K562 (cell line): ENCODE results near the gene FBXW11. TPM values are rescaled to one million over a fixed set of nuclear protein-coding genes. Genes with fewer than 3 reads are reported as not detected.
A peak's percentile ranks its signal among the peaks of the same experiment; 100 is the strongest.

Experiments used
- HEY1 ChIP-seq: fragments of 250-450 bp; sonication (Bioruptor Pico); IDR thresholded peaks from 2 replicates; pipeline ENCODE4 v1.5.0; 2020; ENCODE audit warnings: mild to moderate bottlenecking, moderate library complexity, borderline replicate concordance
- KLF16 ChIP-seq: IDR thresholded peaks from 2 replicates; pipeline ENCODE4 v1.6.1; 2016; ENCODE audit warnings: antibody characterized with exemption
- NFIX ChIP-seq: fragments of 250-450 bp; sonication (Bioruptor Pico); IDR thresholded peaks from 2 replicates; pipeline ENCODE4 v1.4.0; 2020; ENCODE audit warnings: low read depth, mild to moderate bottlenecking, moderate library complexity
- SIN3A ChIP-seq, 2 experiments: fragments of 150-350 bp in 1 of 2; IDR thresholded peaks; 2 replicates each; pipeline ENCODE4 v1.6.1; 2011 to 2016; ENCODE audit warnings: borderline replicate concordance in 2 of 2, low read depth in 2 of 2, low read length in 2 of 2, mild to moderate bottlenecking in 2 of 2, moderate library complexity in 2 of 2; ENCODE audit not compliant: control insufficient read depth in 1 of 2
- SOX6 ChIP-seq: fragments of 450-650 bp; IDR thresholded peaks from 2 replicates; pipeline ENCODE4 v1.6.1; 2014; ENCODE audit warnings: mild to moderate bottlenecking
- U2AF2 ChIP-seq: fragments of 200-400 bp; formaldehyde crosslinking; optimal IDR thresholded peaks from 2 replicates; pipeline ENCODE3; 2017; ENCODE audit warnings: low read depth, mild to moderate bottlenecking, low read length
- ZBED1 ChIP-seq: IDR thresholded peaks from 2 replicates; pipeline ENCODE4 v1.6.1; 2014
- ZFP91 ChIP-seq: sonication (generic); formaldehyde crosslinking; IDR thresholded peaks from 2 replicates; pipeline ENCODE4 v1.8.0; 2022; ENCODE audit warnings: mild to moderate bottlenecking, missing genetic modification reagents
- ZNF324 ChIP-seq: fragments of 250-450 bp; sonication (Bioruptor Pico); IDR thresholded peaks from 2 replicates; pipeline ENCODE4 v1.4.0; 2020; ENCODE audit warnings: mild to moderate bottlenecking
- ZNF830 ChIP-seq: fragments of 250-450 bp; sonication (Bioruptor Pico); IDR thresholded peaks from 2 replicates; pipeline ENCODE4 v1.5.0; 2021; ENCODE audit warnings: mild to moderate bottlenecking
- ZZZ3 ChIP-seq: fragments of 450-650 bp; IDR thresholded peaks from 2 replicates; pipeline ENCODE4 v1.6.1; 2016; ENCODE audit warnings: antibody characterized with exemption, mild to moderate bottlenecking, moderate library complexity
- polyA plus RNA-seq, 8 experiments: library from polyadenylated mRNA; depleted of rRNA in 4 of 8; stranded (reverse) in 5 of 8; unstranded in 3 of 8; fragments of >200 nt; fragmentation: Nextera tagmentation in 2 of 8; fragmentation: Illumina TruSeq in 1 of 8; extraction: Ambion mirVana in 2 of 8; extraction: Trizol in 1 of 8; gene quantifications; 2 replicates each; pipeline versions ENCODE4 v1.2.1 to v1.2.3, GENCODE V29; 2011 to 2014; ENCODE audit warnings: inconsistent platforms in 1 of 8, missing spikeins in 1 of 8
- total RNA-seq, 7 experiments: library from RNA; depleted of rRNA in 6 of 7; stranded (reverse); fragments of >200 nt in 6 of 7; fragmentation: Illumina TruSeq in 2 of 7; extraction: Trizol in 2 of 7; gene quantifications; 2 replicates each; pipeline versions ENCODE4 v1.2.1 to v1.2.3, GENCODE V29; 2011 to 2021; ENCODE audit warnings: low replicate concordance in 1 of 7
- TF ChIP-seq, protein P1 (sequence below): fragments of 450-650 bp; formaldehyde crosslinking; IDR thresholded peaks from 2 replicates; pipeline ENCODE4 v1.4.0; 2022; ENCODE audit warnings: missing genetic modification characterization
- TF ChIP-seq, protein P2 (sequence below): fragments of 450-650 bp; formaldehyde crosslinking; conservative IDR thresholded peaks from 2 replicates; pipeline ENCODE4 v1.4.0; 2022; ENCODE audit warnings: mild to moderate bottlenecking, missing genetic modification characterization
- TF ChIP-seq, protein P3 (sequence below): fragments of 250-450 bp; sonication (Bioruptor Pico); IDR thresholded peaks from 2 replicates; pipeline ENCODE4 v1.8.0; 2021; ENCODE audit warnings: mild to moderate bottlenecking, moderate library complexity
- TF ChIP-seq, protein P4 (sequence below): IDR thresholded peaks from 3 replicates; pipeline ENCODE4 v1.6.1; 2011; ENCODE audit warnings: borderline replicate concordance, mild to moderate bottlenecking; ENCODE audit not compliant: insufficient read length, insufficient read depth
- TF ChIP-seq, protein P5 (sequence below): fragments of 450-650 bp; IDR thresholded peaks from 2 replicates; pipeline ENCODE4 v1.6.1; 2018; ENCODE audit not compliant: partially characterized antibody

Gene FBXW11
- total and polyA plus RNA-seq, 9 of the 15 experiments (the other 6 are each of a cell fraction or from before 2014, with no cell fraction given): 3.0 to 28.6 (median 23.6) TPM

- TF ChIP-seq, protein P1, sequence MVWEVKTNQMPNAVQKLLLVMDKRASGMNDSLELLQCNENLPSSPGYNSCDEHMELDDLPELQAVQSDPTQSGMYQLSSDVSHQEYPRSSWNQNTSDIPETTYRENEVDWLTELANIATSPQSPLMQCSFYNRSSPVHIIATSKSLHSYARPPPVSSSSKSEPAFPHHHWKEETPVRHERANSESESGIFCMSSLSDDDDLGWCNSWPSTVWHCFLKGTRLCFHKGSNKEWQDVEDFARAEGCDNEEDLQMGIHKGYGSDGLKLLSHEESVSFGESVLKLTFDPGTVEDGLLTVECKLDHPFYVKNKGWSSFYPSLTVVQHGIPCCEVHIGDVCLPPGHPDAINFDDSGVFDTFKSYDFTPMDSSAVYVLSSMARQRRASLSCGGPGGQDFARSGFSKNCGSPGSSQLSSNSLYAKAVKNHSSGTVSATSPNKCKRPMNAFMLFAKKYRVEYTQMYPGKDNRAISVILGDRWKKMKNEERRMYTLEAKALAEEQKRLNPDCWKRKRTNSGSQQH (CRISPR knock-in tag): peak; percentile 55; the same call in 1 of the 2 replicates
- no peak for TF ChIP-seq ZNF830 (CRISPR knock-in tag)
- TF ChIP-seq, protein P2, sequence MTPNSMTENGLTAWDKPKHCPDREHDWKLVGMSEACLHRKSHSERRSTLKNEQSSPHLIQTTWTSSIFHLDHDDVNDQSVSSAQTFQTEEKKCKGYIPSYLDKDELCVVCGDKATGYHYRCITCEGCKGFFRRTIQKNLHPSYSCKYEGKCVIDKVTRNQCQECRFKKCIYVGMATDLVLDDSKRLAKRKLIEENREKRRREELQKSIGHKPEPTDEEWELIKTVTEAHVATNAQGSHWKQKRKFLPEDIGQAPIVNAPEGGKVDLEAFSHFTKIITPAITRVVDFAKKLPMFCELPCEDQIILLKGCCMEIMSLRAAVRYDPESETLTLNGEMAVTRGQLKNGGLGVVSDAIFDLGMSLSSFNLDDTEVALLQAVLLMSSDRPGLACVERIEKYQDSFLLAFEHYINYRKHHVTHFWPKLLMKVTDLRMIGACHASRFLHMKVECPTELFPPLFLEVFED: no peak; the same call in 1 of the 2 replicates
- TF ChIP-seq, protein P3, sequence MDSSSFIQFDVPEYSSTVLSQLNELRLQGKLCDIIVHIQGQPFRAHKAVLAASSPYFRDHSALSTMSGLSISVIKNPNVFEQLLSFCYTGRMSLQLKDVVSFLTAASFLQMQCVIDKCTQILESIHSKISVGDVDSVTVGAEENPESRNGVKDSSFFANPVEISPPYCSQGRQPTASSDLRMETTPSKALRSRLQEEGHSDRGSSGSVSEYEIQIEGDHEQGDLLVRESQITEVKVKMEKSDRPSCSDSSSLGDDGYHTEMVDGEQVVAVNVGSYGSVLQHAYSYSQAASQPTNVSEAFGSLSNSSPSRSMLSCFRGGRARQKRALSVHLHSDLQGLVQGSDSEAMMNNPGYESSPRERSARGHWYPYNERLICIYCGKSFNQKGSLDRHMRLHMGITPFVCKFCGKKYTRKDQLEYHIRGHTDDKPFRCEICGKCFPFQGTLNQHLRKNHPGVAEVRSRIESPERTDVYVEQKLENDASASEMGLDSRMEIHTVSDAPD (CRISPR knock-in tag): no peak
- TF ChIP-seq ZBED1: no peak
- TF ChIP-seq U2AF2: no peak
- no peak for TF ChIP-seq ZZZ3
- TF ChIP-seq HEY1 (CRISPR knock-in tag): no peak
- TF ChIP-seq KLF16: no peak
- no peak for TF ChIP-seq ZFP91
- no peak for TF ChIP-seq NFIX (CRISPR knock-in tag)
- 0 out of 2 replicates have a peak, but pooled peaks have one; percentile 28 for TF ChIP-seq SOX6
- no peak for TF ChIP-seq ZNF324 (CRISPR knock-in tag)
- TF ChIP-seq, protein P4, sequence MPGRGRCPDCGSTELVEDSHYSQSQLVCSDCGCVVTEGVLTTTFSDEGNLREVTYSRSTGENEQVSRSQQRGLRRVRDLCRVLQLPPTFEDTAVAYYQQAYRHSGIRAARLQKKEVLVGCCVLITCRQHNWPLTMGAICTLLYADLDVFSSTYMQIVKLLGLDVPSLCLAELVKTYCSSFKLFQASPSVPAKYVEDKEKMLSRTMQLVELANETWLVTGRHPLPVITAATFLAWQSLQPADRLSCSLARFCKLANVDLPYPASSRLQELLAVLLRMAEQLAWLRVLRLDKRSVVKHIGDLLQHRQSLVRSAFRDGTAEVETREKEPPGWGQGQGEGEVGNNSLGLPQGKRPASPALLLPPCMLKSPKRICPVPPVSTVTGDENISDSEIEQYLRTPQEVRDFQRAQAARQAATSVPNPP: no peak
- TF ChIP-seq, protein P5, sequence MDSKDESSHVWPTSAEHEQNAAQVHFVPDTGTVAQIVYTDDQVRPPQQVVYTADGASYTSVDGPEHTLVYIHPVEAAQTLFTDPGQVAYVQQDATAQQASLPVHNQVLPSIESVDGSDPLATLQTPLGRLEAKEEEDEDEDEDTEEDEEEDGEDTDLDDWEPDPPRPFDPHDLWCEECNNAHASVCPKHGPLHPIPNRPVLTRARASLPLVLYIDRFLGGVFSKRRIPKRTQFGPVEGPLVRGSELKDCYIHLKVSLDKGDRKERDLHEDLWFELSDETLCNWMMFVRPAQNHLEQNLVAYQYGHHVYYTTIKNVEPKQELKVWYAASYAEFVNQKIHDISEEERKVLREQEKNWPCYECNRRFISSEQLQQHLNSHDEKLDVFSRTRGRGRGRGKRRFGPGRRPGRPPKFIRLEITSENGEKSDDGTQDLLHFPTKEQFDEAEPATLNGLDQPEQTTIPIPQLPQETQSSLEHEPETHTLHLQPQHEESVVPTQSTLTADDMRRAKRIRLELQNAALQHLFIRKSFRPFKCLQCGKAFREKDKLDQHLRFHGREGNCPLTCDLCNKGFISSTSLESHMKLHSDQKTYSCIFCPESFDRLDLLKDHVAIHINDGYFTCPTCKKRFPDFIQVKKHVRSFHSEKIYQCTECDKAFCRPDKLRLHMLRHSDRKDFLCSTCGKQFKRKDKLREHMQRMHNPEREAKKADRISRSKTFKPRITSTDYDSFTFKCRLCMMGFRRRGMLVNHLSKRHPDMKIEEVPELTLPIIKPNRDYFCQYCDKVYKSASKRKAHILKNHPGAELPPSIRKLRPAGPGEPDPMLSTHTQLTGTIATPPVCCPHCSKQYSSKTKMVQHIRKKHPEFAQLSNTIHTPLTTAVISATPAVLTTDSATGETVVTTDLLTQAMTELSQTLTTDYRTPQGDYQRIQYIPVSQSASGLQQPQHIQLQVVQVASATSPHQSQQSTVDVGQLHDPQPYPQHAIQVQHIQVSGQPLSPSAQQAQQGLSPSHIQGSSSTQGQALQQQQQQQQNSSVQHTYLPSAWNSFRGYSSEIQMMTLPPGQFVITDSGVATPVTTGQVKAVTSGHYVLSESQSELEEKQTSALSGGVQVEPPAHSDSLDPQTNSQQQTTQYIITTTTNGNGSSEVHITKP: no peak
- TF ChIP-seq SIN3A (IDR thresholded peaks at IDR 0.05; ENCODE audit: borderline replicate concordance in 2 of 2, control insufficient read depth in 1 of 2, low read depth in 2 of 2, low read length in 2 of 2): peak in 1 of 2 experiments; percentile 62; a peak in 1 of 4 replicates
Measured at GRCh38 chr5:172006321-172007174, at the start of gene FBXW11 (continued).
